Measurements from ENCODE around the gene LMO1.

Gene LMO1

GRCh38 chr11:8292351-8292750 lies 28.7 kb upstream of the LMO1 start:
- no peak overlapping the region for H3K27ac ChIP-seq
- no peak for TF ChIP-seq ZFX (IDR thresholded peaks at IDR 0.05; ENCODE audit: borderline replicate concordance)
- no peak for TF ChIP-seq CTCF (IDR thresholded peaks at IDR 0.05)

- H3K27ac ChIP-seq, result no peak overlapping the region
- TF ChIP-seq CTCF (IDR thresholded peaks at IDR 0.05), result no peak
Measured at GRCh38 chr11:8291421-8292350, 28.0 kb upstream of the LMO1 start.

GRCh38 chr11:8290081-8290810 lies 26.6 kb upstream of the LMO1 start:
- no peak overlapping the region for H3K27ac ChIP-seq

GRCh38 chr11:8289492-8289918 lies 25.8 kb upstream of the LMO1 start:
- TF ChIP-seq CTCF (IDR thresholded peaks at IDR 0.05), result no peak
- no peak for TF ChIP-seq ZFX (IDR thresholded peaks at IDR 0.05; ENCODE audit: borderline replicate concordance)

More at GRCh38 chr11:8290081-8290810, 26.6 kb upstream of the LMO1 start:
- TF ChIP-seq ZFX (IDR thresholded peaks at IDR 0.05; ENCODE audit: borderline replicate concordance) (no peak), CTCF (IDR thresholded peaks at IDR 0.05) (no peak)

GRCh38 chr11:8288824-8289491 lies 25.3 kb upstream of the LMO1 start:
- TF ChIP-seq ZFX (IDR thresholded peaks at IDR 0.05; ENCODE audit: borderline replicate concordance), result no peak
- no peak for TF ChIP-seq CTCF (IDR thresholded peaks at IDR 0.05)
- no peak overlapping the region for H3K27ac ChIP-seq

More at GRCh38 chr11:8289492-8289918, 25.8 kb upstream of the LMO1 start:
- no peak overlapping the region for H3K27ac ChIP-seq

- no peak overlapping the region for H3K27ac ChIP-seq
- TF ChIP-seq CTCF (IDR thresholded peaks at IDR 0.05) (no peak), ZFX (IDR thresholded peaks at IDR 0.05; ENCODE audit: borderline replicate concordance) (no peak)
Measured at GRCh38 chr11:8288166-8288772, 24.6 kb upstream of the LMO1 start.

Measured in 22Rv1 (cell line).